Progenitor cell of endocrine pancreas (in vitro differentiated cells): ENCODE results near the gene CRADD. TPM values are rescaled to one million over a fixed set of nuclear protein-coding genes. Genes with fewer than 3 reads are reported as not detected.

Experiments
- DNase-seq: peaks from one replicate; pipeline ENCODE4 v3.0.0; 2021; ENCODE audit warnings: low spot score; ENCODE audit not compliant: unreplicated experiment
- H3K27ac Mint-ChIP-seq: 2 replicates; pipeline ENCODE4 v1.8.0; 2021; ENCODE audit warnings: mild to moderate bottlenecking, moderate library complexity, mixed read lengths
- H3K27me3 Mint-ChIP-seq: 2 replicates; pipeline ENCODE4 v1.8.0; 2021; ENCODE audit warnings: mixed read lengths
- H3K36me3 Mint-ChIP-seq: 2 replicates; pipeline ENCODE4 v1.8.0; 2022; ENCODE audit warnings: mixed read lengths; ENCODE audit not compliant: insufficient read depth
- H3K4me1 Mint-ChIP-seq: 2 replicates; pipeline ENCODE4 v1.8.0; 2021; ENCODE audit warnings: low read depth, mixed read lengths
- H3K4me3 Mint-ChIP-seq: 2 replicates; pipeline ENCODE4 v1.8.0; 2021; ENCODE audit warnings: low read depth, mild to moderate bottlenecking, moderate library complexity, mixed read lengths
- H3K9me3 Mint-ChIP-seq: 2 replicates; pipeline ENCODE4 v1.8.0; 2021; ENCODE audit warnings: low read depth, mixed read lengths
- CTCF ChIP-seq: fragments of 200-600 bp; sonication (generic); IDR thresholded peaks from one replicate; pipeline ENCODE4 v1.5.0; 2021; ENCODE audit warnings: antibody characterized with exemption, mild to moderate bottlenecking; ENCODE audit not compliant: unreplicated experiment
- total RNA-seq: library from RNA; stranded (reverse); gene quantifications from 2 replicates; pipeline ENCODE4 v1.2.1, GENCODE V29; 2021

CRADD gene
- total RNA-seq, 1 donor from 2014 or later: 11.7 TPM

GRCh38 chr12:93683410-93683809, 6.2 kb downstream of the CRADD start:
- no peak for TF ChIP-seq CTCF
- Mint-ChIP-seq H3K9me3 (no peaks in the 10 kb centered on the region), H3K4me3 (no peak overlapping the region), H3K36me3 (peaks cover 2% of the 10 kb centered on the region), H3K27ac (no peak overlapping the region), H3K27me3 (no peaks in the 10 kb centered on the region), H3K4me1 (peaks cover 8% of the 10 kb centered on the region)
- no peak for DNase-seq

GRCh38 chr12:93684716-93685115, 7.5 kb downstream of the CRADD start:
- TF ChIP-seq CTCF: no peak
- Mint-ChIP-seq H3K4me3 (no peak overlapping the region), H3K36me3 (no peaks in the 10 kb centered on the region), H3K27ac (no peak overlapping the region), H3K4me1 (peaks cover 4% of the 10 kb centered on the region), H3K27me3 (no peaks in the 10 kb centered on the region), H3K9me3 (no peaks in the 10 kb centered on the region)
- no peak for DNase-seq

DNA sequence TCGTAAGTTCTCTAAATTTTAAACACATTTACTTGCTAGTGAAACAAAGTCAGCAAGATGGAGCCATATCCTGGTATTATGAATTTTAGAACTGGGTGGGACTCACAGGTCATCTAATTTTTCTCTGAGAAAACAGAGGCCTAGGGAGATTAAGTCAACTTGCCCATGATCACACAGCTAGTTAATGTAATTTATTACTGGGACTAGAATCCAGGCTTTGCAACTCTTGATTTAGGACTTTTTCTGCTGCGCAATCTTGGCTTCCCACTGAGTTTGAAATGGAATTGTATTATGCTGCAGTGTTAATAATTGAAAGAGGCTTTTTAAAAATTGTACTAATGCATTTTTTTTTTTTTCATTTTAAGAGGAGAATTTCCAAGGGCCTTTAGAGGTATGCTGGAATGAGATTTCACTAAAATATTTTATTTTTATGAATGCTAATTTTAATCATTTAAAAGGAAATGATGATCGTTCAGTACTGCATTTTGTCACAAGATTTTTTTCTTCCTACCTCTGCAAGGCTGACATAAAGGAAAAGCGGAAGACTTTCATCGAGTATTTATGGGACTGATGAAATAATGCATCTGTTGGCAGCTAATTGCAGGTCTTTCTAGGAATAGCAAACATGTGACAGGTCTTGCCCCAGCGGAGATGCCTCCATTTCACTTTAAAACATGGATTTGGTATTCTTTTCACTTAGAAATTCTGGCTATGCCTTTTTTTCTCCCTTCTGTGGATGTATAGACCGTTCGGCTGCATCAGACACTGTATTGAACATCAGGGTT, 9.6 kb downstream of the CRADD start:
- H3K36me3 Mint-ChIP-seq: no peaks in the 10 kb centered on the region
- H3K4me3 Mint-ChIP-seq: no peak overlapping the region
- no peak for TF ChIP-seq CTCF
- H3K4me1 Mint-ChIP-seq: peaks cover 4% of the 10 kb centered on the region
- no peak overlapping the region for H3K27ac Mint-ChIP-seq
- no peaks in the 10 kb centered on the region for H3K9me3 Mint-ChIP-seq
- H3K27me3 Mint-ChIP-seq: no peaks in the 10 kb centered on the region
- DNase-seq: no peak

DNA sequence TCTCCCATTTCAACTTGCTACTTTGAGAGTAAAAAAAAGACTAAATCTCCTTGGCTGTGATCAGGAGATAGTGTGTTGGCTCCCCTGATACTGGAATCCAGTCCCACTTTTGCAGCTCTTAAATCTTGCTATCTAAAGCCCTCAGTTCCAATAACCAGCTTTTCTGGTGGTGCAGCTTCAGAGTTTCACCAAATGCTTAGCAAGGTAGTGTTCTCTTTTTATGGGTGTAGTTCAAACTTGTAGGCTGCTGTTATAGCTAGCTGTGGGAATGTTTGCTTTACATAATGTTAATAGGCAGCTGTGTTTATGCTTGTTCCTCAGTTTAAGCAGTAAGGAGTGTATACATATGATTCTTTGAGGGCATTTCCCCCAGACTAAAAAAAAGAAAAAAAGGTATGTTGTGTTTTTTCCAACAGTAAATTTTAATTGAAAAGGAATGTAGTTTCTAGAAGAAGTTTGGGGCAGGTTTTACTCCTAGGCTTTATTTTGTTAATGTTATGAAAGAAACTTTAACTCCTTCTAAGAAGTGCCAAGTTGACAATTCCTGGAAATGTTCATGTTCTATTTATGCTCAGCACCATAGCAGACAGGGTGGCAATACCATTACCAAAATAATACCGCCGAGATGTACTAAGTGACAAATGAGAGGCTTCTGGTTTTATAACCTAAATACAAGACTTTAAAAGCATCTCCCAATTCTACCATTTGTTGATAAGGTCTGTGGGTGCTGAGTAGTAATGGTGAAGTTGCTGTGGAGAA, 12.1 kb downstream of the CRADD start:
- no peak for DNase-seq
- TF ChIP-seq CTCF: no peak
- peaks cover 4% of the 10 kb centered on the region for H3K4me1 Mint-ChIP-seq
- H3K4me3 Mint-ChIP-seq: no peak overlapping the region
- peaks cover 11% of the 10 kb centered on the region for H3K9me3 Mint-ChIP-seq
- peaks cover 1% of the 10 kb centered on the region for H3K36me3 Mint-ChIP-seq
- no peak overlapping the region for H3K27ac Mint-ChIP-seq
- H3K27me3 Mint-ChIP-seq: no peaks in the 10 kb centered on the region

GRCh38 chr12:93696462-93696861, 19.3 kb downstream of the CRADD start:
- TF ChIP-seq CTCF: no peak

More at GRCh38 chr12:93696462-93696861, 19.3 kb downstream of the CRADD start:
- no peak for DNase-seq
- no peak overlapping the region for H3K27ac Mint-ChIP-seq
- peaks cover 16% of the 10 kb centered on the region for H3K4me1 Mint-ChIP-seq
- H3K4me3 Mint-ChIP-seq: no peak overlapping the region
- peaks cover 10% of the 10 kb centered on the region for H3K27me3 Mint-ChIP-seq
- peaks cover 1% of the 10 kb centered on the region for H3K36me3 Mint-ChIP-seq
- H3K9me3 Mint-ChIP-seq: peaks cover 18% of the 10 kb centered on the region
